ENCODE data around the gene BUB1. TPM values are rescaled to one million over a fixed set of nuclear protein-coding genes. Genes with fewer than 3 reads are reported as not detected.
A peak's percentile ranks its signal among the peaks of the same experiment; 100 is the strongest.

Gene BUB1
- total and polyA plus RNA-seq, 9 of the 15 experiments (the other 6 are each of a cell fraction or from before 2014, with no cell fraction given): 73.4 to 247 (median 118) TPM

DNA sequence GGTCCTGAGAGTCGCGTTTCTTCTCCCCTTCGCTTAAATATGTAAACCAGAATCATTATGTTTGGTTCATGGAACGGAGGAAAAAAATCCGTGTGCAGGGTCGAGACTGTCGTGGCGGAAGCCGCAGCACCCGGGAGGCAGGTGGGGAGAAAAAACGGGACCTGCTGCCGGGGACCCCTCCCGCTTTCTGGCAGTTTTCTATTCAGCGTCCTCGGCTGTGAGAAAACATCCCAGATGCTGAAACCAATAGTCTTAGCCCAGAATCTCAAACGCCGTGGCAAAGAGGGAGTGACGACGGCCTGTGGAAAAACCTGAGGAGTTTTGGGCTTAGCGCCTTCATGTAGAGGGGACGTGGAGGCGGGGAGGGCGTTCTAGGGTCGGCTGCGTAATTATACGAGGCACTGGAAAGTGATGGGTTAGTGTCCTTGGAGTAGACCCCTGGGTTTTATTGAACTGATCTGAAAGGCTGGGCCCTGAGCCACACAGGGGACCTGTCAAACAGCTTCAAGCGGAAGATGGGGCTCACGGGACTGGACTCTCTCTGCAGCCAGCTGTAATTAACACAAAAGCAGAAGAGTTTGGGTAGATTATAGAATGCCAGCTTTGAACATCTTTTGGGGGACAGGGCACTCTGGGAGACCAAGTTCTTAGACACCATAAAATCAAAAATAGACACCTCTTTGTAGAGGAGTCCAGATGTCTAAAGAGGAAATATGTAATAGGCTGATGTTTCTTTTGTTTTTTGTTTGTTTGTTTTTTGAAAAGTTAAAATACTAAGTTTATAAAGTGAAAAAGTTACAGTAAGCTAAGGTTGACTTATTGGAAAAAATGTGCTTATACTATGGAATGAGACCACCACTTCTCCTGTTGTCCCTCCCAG is 834 bp upstream of the BUB1 start (continued):
- no peak for TF ChIP-seq EWSR1 (IDR thresholded peaks at IDR 0.05; ENCODE audit: borderline replicate concordance, low read depth, partially characterized antibody)
- no peak for TF ChIP-seq DNMT1 (IDR thresholded peaks at IDR 0.05)
- TF ChIP-seq ZNF778 (CRISPR knock-in tag; IDR thresholded peaks at IDR 0.05): no peak
- no peak for TF ChIP-seq NR2F6 (CRISPR knock-in tag; IDR thresholded peaks at IDR 0.05)
- TF ChIP-seq ZNF830 (CRISPR knock-in tag; IDR thresholded peaks at IDR 0.05): 0 out of 2 replicates have a peak, but pooled peaks have one; percentile 58
- TF ChIP-seq FOXJ3 (CRISPR knock-in tag; IDR thresholded peaks at IDR 0.05): no peak
- TF ChIP-seq TEAD1 (CRISPR knock-in tag; IDR thresholded peaks at IDR 0.05): no peak
- TF ChIP-seq, protein P1, sequence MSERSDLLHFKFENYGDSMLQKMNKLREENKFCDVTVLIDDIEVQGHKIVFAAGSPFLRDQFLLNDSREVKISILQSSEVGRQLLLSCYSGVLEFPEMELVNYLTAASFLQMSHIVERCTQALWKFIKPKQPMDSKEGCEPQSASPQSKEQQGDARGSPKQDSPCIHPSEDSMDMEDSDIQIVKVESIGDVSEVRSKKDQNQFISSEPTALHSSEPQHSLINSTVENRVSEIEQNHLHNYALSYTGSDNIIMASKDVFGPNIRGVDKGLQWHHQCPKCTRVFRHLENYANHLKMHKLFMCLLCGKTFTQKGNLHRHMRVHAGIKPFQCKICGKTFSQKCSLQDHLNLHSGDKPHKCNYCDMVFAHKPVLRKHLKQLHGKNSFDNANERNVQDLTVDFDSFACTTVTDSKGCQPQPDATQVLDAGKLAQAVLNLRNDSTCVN (CRISPR knock-in tag; IDR thresholded peaks at IDR 0.05): no peak
- no peak for TF ChIP-seq NR4A1 (CRISPR knock-in tag; IDR thresholded peaks at IDR 0.05)
- no peak for TF ChIP-seq NR4A1 (tag; IDR thresholded peaks at IDR 0.05)
- TF ChIP-seq ZKSCAN3 (CRISPR knock-in tag; IDR thresholded peaks at IDR 0.05): no peak
- TF ChIP-seq ZNF274 (IDR thresholded peaks at IDR 0.05; ENCODE audit: borderline replicate concordance, low read depth, low read length): no peak
- TF ChIP-seq PYGO2 (tag; IDR thresholded peaks at IDR 0.05): no peak
- TF ChIP-seq NR2C1 (IDR thresholded peaks at IDR 0.05): no peak
- no peak for TF ChIP-seq NR2C1 (tag; IDR thresholded peaks at IDR 0.05)
- TF ChIP-seq, protein P2, sequence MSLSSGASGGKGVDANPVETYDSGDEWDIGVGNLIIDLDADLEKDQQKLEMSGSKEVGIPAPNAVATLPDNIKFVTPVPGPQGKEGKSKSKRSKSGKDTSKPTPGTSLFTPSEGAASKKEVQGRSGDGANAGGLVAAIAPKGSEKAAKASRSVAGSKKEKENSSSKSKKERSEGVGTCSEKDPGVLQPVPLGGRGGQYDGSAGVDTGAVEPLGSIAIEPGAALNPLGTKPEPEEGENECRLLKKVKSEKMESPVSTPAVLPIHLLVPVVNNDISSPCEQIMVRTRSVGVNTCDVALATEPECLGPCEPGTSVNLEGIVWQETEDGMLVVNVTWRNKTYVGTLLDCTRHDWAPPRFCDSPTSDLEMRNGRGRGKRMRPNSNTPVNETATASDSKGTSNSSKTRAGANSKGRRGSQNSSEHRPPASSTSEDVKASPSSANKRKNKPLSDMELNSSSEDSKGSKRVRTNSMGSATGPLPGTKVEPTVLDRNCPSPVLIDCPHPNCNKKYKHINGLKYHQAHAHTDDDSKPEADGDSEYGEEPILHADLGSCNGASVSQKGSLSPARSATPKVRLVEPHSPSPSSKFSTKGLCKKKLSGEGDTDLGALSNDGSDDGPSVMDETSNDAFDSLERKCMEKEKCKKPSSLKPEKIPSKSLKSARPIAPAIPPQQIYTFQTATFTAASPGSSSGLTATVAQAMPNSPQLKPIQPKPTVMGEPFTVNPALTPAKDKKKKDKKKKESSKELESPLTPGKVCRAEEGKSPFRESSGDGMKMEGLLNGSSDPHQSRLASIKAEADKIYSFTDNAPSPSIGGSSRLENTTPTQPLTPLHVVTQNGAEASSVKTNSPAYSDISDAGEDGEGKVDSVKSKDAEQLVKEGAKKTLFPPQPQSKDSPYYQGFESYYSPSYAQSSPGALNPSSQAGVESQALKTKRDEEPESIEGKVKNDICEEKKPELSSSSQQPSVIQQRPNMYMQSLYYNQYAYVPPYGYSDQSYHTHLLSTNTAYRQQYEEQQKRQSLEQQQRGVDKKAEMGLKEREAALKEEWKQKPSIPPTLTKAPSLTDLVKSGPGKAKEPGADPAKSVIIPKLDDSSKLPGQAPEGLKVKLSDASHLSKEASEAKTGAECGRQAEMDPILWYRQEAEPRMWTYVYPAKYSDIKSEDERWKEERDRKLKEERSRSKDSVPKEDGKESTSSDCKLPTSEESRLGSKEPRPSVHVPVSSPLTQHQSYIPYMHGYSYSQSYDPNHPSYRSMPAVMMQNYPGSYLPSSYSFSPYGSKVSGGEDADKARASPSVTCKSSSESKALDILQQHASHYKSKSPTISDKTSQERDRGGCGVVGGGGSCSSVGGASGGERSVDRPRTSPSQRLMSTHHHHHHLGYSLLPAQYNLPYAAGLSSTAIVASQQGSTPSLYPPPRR (CRISPR knock-in tag; IDR thresholded peaks at IDR 0.05; ENCODE audit: borderline replicate concordance): no peak
- no peak for TF ChIP-seq ZNF431 (CRISPR knock-in tag; IDR thresholded peaks at IDR 0.05)
- TF ChIP-seq RAD21 (CRISPR knock-in tag; conservative IDR thresholded peaks at IDR 0.05 in 1 of 2, IDR thresholded peaks at IDR 0.05 in 1 of 2): no peak
- no peak for TF ChIP-seq NCOA4 (IDR thresholded peaks at IDR 0.05; ENCODE audit: partially characterized antibody)
- peak; percentile 63; the same call in 1 of the 2 replicates for TF ChIP-seq NFRKB (IDR thresholded peaks at IDR 0.05; ENCODE audit: low read depth)

Data from K562 (cell line).